A375 (cell line): ENCODE measurements around the gene CLEC12A. TPM values are rescaled to one million over a fixed set of nuclear protein-coding genes. Genes with fewer than 3 reads are reported as not detected.

Source experiments
- total RNA-seq: library from RNA; depleted of rRNA; stranded (reverse); fragments of >200 nt; shearing (Covaris generic); gene quantifications from 2 replicates; pipeline ENCODE4 v1.2.3, GENCODE V29; 2014; rRNA removed

CLEC12A gene
- not detected in 2 replicates for total RNA-seq

GRCh38 chr12:9971181-9971580 lies at the start of gene CLEC12A:
TSS of gene CLEC12A (plus strand) at chr12:9971409. CDS start at chr12:9971597, 188 bp downstream.

GRCh38 chr12:9932270-9932669 lies 38.9 kb upstream of the CLEC12A start, which contains the start of gene CLEC2A:
TSS of gene CLEC2A (minus strand) at chr12:9932370. CDS start at chr12:9932329, 41 bp downstream.

GRCh38 chr12:9999016-9999415 lies 27.8 kb downstream of the CLEC12A start, which contains the start of gene CLEC1B:
TSS of gene CLEC1B (minus strand) at chr12:9999121. CDS start at chr12:9999100, 21 bp downstream.

GRCh38 chr12:10030446-10030845 lies 59.2 kb downstream of the CLEC12A start, which contains the start of gene CLEC9A:
TSS of gene CLEC9A (plus strand) at chr12:10030682. CDS start at chr12:10052688, 22,006 bp downstream.

Other genes starting within 250 kb of the CLEC12A start
- gene CLECL1, start 238.3 kb upstream of the CLEC12A start, total RNA-seq, result not detected in 2 replicates
- not detected in 2 replicates for gene CD69, start 210.5 kb upstream of the CLEC12A start, total RNA-seq
- gene KLRF1, start 143.9 kb upstream of the CLEC12A start, total RNA-seq, result not detected in 2 replicates
- gene CLEC2B, start 102.1 kb upstream of the CLEC12A start, total RNA-seq, result 15.3 and 18.1 TPM in 2 replicates
- gene KLRF2, start 89.9 kb upstream of the CLEC12A start, total RNA-seq, result not detected in 2 replicates
- not detected in 2 replicates for gene CLEC2A, start 39.0 kb upstream of the CLEC12A start, total RNA-seq
- not detected in 2 replicates for gene CLEC1B, start 27.7 kb downstream of the CLEC12A start, total RNA-seq
- not detected in 2 replicates for gene CLEC12B, start 39.2 kb downstream of the CLEC12A start, total RNA-seq
- gene CLEC9A, start 59.3 kb downstream of the CLEC12A start, total RNA-seq, result not detected in 2 replicates
- not detected in 2 replicates for gene CLEC1A, start 127.6 kb downstream of the CLEC12A start, total RNA-seq
- not detected in 2 replicates for gene CLEC7A, start 158.8 kb downstream of the CLEC12A start, total RNA-seq
- gene OLR1, start 200.7 kb downstream of the CLEC12A start, total RNA-seq, result not detected in 2 replicates
- gene TMEM52B, start 207.6 kb downstream of the CLEC12A start, total RNA-seq, result 0.04 and 0.08 TPM in 2 replicates
- gene GABARAPL1, start 241.5 kb downstream of the CLEC12A start, total RNA-seq, result 22.8 and 32.0 TPM in 2 replicates